ENCODE data around the gene TEN1.

The TEN1 gene

GRCh38 chr17:76049836-76050537 lies 70.9 kb downstream of the TEN1 start:
- no peak for DNase-seq (ENCODE audit: low read depth in 1 of 2, low spot score in 1 of 2)
- Histone ChIP-seq H3K27me3 (ENCODE audit: insufficient read depth, poor library complexity, severe bottlenecking) (no peaks in the 10 kb centered on the region), H3K4me3 (replicated peaks; ENCODE audit: insufficient read depth, low read length) (no peak overlapping the region), H3K27ac (replicated peaks) (no peak overlapping the region)
- TF ChIP-seq GABPA (IDR thresholded peaks at IDR 0.05; ENCODE audit: low read depth) = no peak
- no peak for TF ChIP-seq REST (IDR thresholded peaks at IDR 0.05; ENCODE audit: insufficient replicate concordance, low read depth)
